Testis (tissue), 2 donors: Measurements from ENCODE around the gene NLN.

ENCODE experiments used
- CTCF ChIP-seq, 3 experiments: fragments of 450-650 bp in 2 of 3; fragments of 200-600 bp in 1 of 3; sonication (generic) in 1 of 3; IDR thresholded peaks; one replicate each; pipeline ENCODE4 v1.5.1; 2016 to 2019; ENCODE audit warnings: antibody characterized with exemption in 3 of 3, mild to moderate bottlenecking in 2 of 3, moderate library complexity in 1 of 3
- POLR2A ChIP-seq: fragments of 450-650 bp; IDR thresholded peaks from one replicate; pipeline ENCODE4 v1.6.1; 2017; ENCODE audit warnings: antibody characterized with exemption, mild to moderate bottlenecking, moderate library complexity

- TF ChIP-seq POLR2A (no peak), CTCF (IDR thresholded peaks at IDR 0.05) (no peak)
Observed at GRCh38 chr5:65771266-65771665, 49.3 kb downstream of the NLN start.
